Measurements from ENCODE around the gene GTF2H2C.
"Not testable (repeated sequence)": the region's sequence is repeated elsewhere in the genome, so short reads cannot be mapped to it uniquely, and the experiment has no call there.

The GTF2H2C gene

DNA sequence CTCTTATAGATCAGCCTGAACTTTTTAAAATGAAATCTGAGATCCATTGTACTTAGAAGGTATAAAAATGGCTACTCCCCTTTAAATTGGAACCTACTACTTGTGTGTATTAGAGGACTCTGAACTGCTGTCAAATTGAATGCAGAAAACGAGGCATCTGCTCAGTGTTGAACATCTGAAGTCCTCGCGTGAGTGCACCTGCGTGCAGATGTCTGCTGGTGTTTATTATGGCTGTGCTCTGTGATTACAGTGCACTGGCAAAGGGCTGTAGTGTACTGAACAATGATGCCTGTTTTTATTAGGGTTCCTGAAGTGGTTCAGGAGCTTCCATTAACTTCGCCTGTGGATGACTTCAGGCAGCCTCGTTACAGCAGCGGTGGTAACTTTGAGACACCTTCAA is 15.4 kb upstream of the GTF2H2C start:
- in situ Hi-C loops (cut with MboI; ENCODE audit: low pct_unique_long_range_greater_than_20kb, low sequenced_read_pairs), result not testable (repeated sequence)

DNA sequence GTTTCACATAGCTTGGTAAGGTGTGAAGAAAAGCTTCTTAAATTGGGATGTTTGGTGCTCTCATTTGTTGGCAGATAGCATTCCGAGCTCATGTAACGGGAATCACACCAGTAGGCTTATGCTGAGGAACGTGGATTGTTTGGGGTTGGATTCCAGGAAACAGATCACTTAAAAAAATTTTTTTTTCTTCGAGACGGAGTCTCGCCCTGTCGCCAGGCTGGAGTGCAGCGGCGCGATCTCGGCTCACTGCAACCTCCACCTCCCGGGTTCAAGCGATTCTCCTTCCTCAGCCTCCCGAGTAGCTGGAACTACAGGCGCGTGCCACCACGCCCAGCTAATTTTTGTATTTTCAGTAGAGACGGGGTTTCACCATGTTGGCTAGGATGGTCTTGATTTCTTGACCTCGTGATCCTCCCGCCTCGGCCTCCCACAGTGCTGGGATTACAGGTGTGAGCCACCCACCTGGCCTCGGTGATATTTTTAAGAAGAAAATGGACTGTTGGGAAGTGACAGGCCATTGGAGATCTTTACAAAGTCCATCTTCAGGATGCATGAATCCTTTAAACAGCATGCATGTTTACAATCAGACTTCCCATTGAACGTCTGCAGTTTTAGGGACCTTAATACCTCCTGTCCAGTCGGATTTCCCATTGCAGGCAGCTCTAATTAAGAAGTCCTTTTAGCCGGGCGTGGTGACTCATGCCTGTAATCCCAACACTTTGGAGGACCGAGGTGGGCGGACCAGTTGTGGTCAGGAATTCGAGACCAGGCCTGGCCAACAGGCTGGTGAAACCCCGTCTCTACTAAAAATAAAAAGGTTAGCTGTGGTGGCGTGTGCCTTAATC is 818 bp downstream of the GTF2H2C start:
- DNase-seq, result peak; percentile 5
- in situ Hi-C loops (cut with MboI; ENCODE audit: low pct_unique_long_range_greater_than_20kb, low sequenced_read_pairs), result not testable (repeated sequence)

More for the DNA sequence above, 15.4 kb upstream of the GTF2H2C start:
- not testable (repeated sequence) for DNase-seq

DNA sequence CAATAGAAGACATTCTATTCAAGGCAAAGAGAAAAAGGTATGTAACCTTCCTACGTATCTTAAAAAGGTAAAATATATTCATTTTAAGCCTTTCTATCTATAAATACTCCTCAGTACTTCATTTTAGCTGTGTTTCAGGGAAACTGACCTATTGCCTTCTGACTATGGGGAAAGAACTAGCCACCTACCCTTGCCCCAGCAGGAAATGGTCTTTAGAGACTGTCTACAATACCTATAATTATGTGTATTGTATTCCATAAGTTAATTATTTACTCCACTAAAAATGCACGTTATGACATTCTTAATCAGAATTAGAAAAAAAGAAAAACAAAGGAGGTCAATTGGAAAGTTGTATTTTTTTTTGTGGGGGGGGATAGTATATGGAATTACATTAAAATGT is 6.2 kb downstream of the GTF2H2C start:
- DNase-seq; in situ Hi-C loops (cut with MboI; ENCODE audit: low pct_unique_long_range_greater_than_20kb, low sequenced_read_pairs): not testable (repeated sequence)

DNA sequence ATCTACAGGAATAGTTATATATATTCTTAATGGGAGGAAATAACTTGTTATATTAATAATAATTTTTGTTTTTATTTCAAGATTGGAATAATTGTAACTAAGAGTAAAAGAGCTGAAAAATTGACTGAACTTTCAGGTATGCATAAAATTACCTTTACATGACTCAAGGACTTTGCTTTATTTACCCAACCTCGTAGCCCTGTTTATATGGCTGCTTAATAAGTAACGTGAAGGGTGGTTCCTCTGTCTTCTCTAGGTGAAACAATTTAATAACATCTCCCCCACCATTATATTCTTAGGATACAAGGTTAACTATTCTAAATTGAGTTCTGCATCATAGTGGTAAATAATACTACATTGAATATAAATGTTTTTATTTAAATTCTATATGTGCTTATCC is 8.1 kb downstream of the GTF2H2C start:
- in situ Hi-C loops (cut with MboI; ENCODE audit: low pct_unique_long_range_greater_than_20kb, low sequenced_read_pairs); DNase-seq: not testable (repeated sequence)

DNA sequence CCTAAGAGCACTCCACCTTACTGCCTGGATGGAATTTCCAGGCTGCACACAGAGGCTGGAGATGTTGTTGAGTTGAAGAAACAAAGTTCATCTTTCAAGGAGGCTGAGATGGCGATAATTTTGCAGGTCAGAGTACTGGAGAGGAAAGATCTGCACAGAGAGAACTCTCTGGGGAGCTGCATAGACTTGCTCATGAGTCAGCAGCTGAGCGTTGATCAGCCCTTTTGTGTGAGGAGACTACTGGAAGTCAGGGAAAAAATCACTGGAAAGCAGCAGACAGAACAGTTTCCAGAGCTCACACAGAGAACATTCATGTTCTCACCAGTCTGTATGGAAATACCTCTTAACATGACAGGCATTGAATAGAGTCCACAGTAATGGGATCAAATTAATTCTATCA is 23.4 kb downstream of the GTF2H2C start:
- in situ Hi-C loops (cut with MboI; ENCODE audit: low pct_unique_long_range_greater_than_20kb, low sequenced_read_pairs), result not testable (repeated sequence)

DNA sequence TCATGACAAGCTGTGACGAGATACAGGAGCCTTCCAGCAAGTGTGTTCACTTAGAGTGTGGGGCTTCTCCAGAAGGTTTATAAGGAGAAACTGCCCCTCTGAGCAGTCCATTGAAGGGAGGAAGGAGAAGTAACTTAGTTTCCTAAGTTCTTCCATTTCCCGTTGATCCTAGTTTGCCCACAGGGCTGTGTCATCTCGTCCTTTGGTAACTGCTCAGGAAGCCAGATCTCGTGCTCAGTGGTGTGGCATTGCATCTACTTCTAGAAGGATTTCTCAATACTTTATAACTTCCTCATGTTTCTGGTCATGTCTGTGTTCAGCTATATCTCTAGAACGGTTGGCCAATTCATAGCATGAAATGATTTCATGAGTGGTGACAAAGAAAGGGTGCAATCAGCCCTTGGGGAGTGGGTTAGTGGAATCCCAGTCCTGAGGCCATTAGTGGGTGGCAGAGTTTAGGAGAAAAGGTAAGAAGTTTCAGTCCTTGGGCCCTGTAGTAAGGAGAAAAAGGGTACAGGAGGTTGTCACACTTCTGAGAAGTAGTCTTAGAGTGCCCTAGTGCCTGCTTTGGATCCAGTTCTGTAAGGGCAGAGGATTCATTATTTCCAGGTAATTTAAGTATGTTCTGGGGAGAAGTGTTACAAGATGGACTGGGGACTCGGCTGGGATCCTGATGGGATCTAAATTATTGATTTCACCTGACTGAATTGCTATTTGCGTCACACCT is 36.3 kb downstream of the GTF2H2C start:
- in situ Hi-C loops (cut with MboI; ENCODE audit: low pct_unique_long_range_greater_than_20kb, low sequenced_read_pairs); DNase-seq: not testable (repeated sequence)

More for the DNA sequence above, 23.4 kb downstream of the GTF2H2C start:
- not testable (repeated sequence) for DNase-seq

DNA sequence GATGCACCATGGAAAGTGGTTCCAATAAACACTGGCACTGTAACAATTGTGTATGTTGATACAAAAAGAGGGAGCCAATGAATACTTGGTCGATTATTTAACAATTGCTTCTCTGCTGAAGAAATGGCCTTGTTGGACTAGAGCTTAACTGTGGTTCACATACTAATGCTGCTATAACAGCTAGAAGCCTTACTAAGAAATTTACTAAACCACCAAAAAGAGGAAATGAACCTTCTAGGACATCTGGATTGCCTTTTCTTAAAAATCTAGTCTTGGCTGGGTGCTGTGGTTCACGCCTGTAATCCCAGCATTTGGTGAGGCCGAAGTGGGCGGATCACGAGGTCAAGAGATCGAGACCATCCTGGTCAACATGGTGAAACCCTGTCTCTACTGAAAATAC is 42.0 kb downstream of the GTF2H2C start:
- DNase-seq; in situ Hi-C loops (cut with MboI; ENCODE audit: low pct_unique_long_range_greater_than_20kb, low sequenced_read_pairs): not testable (repeated sequence)

DNA sequence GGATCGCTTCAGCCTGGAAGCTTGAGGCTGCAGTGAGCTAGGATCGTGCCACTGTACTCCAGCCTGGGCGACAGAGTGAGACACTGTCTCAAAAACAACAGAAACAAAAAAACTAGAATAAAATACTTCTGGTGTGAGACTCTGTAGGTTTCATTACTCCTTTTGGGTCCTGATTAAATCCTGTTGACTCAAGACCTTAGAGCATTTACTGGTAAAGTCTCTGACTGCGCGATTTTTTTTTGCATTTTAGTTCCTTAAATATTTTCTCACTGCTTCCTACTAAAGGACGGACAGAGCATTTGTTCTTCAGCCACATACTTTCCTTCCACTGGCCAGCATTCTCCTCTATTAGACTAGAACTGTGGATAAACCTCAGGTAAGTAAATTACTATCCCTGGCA is 46.8 kb downstream of the GTF2H2C start:
- in situ Hi-C loops (cut with MboI; ENCODE audit: low pct_unique_long_range_greater_than_20kb, low sequenced_read_pairs), result not testable (repeated sequence)

DNA sequence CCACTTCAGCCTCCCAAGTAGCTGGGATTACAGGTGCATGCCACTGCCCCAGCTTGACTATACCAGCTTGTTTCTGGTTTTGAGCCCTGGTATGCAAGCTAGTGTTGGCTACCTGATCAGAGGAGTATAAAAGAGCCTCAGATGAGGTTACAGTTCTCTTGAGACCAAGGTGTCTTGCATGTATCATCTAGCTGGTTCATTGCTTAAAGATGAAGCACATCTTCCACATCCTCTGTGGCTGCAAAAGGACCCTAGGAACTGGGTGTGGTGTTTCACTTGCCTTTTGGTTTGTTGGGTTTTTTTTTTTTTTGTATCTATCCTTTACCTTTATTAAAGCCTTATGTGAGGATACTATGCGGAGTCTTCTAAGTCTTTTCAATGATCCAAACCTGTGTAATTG is 47.8 kb downstream of the GTF2H2C start:
- in situ Hi-C loops (cut with MboI; ENCODE audit: low pct_unique_long_range_greater_than_20kb, low sequenced_read_pairs); DNase-seq: not testable (repeated sequence)

More for the DNA sequence above, 46.8 kb downstream of the GTF2H2C start:
- not testable (repeated sequence) for DNase-seq

DNA sequence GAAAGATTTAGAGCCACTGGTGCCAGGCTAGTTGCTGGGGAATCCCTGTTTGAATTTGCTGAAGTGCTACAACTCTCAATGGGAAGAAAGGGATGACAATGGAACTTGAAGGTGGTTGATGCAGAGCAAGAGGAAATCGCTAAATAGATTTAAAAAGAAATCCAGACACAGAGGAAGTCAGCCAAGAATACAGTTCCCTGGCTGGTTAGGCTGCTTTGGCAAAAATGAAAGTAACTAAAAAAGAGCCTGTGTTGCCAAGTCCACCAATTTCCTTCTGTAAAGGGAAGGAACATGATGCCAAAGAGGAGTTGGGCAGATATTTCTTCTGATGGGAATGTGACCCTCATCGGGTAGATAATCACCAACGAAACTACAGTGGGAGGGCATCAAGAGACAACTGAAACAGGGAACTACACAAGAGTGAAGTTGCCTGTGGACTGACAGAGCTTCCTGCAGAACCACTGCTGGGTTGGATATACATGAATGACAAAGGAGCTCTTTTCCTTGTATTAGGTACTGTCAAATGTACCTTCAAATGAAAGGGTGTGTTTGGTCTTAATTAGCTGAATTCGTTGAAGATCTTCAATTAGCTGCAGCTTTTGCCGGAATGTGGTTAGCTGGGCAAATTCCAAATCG is 49.0 kb downstream of the GTF2H2C start:
- in situ Hi-C loops (cut with MboI; ENCODE audit: low pct_unique_long_range_greater_than_20kb, low sequenced_read_pairs); DNase-seq: not testable (repeated sequence)

DNA sequence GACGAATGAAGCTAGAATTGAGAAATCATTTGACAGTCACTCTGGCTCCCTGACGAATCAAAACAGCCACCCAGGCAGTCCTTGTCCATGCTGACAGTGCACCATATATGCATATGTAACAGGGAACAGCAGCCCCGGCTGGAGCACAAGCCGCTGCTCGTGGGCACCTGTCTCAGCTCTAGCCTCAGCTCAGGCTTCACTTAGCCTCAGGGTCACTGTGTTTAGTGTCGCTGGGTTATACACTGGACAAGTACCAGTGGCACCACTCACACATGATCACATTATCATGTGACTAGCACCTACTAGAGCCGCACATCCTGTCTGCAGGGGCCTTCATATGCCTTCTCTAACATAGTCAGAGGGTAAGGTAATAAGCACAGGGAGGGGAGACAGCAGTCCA is 54.9 kb downstream of the GTF2H2C start:
- in situ Hi-C loops (cut with MboI; ENCODE audit: low pct_unique_long_range_greater_than_20kb, low sequenced_read_pairs); DNase-seq: not testable (repeated sequence)

DNA sequence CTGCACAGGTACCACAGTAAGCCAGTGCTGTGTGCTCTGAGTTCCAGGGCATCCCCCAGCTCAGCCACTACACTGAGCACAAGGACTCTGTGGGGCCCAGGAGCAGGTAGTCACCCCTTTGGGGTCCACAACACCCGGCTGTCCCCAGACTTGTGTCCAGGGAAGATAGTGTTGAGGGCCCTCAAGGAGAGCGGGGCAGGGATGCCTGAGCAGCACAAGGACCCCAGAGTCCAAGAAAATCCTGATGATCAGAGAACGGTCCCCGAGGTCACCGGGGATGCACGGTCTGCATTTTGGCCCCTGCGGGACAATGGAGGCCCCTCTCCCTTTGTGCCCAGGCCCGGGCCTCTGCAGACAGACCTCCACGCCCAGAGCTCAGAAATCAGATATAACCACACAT is 71.9 kb downstream of the GTF2H2C start:
- DNase-seq; in situ Hi-C loops (cut with MboI; ENCODE audit: low pct_unique_long_range_greater_than_20kb, low sequenced_read_pairs): not testable (repeated sequence)
